Thoracic aorta (tissue), 2 donors: ENCODE results near the gene PDE8A. TPM values are rescaled to one million over a fixed set of nuclear protein-coding genes. Genes with fewer than 3 reads are reported as not detected.

Experiments used
- ATAC-seq: fragments of 150-250 bp; one replicate; pipeline ENCODE4 v1.8.0; 2017; ENCODE audit warnings: low read depth; ENCODE audit not compliant: insufficient number of reproducible peaks, low FRiP score
- DNase-seq: peaks from one replicate; pipeline ENCODE4 v3.0.0-alpha.2; 2020; ENCODE audit warnings: low spot score
- H3K27ac ChIP-seq, 2 donors: fragments of 200-600 bp; sonication (generic); 1 replicate in 1 of 2; 2 replicates in 1 of 2; pipeline ENCODE4 v1.5.1; 2016; ENCODE audit warnings: mild to moderate bottlenecking in 2 of 2, moderate library complexity in 2 of 2
- H3K27me3 ChIP-seq: fragments of 200-600 bp; sonication (generic); replicated peaks from 2 replicates; pipeline ENCODE4 v1.6.0; 2016; ENCODE audit warnings: mild to moderate bottlenecking; ENCODE audit not compliant: insufficient read depth
- H3K36me3 ChIP-seq: fragments of 200-600 bp; sonication (generic); one replicate; pipeline ENCODE4 v1.5.1; 2016
- H3K4me1 ChIP-seq, 2 donors: fragments of 200-600 bp; sonication (generic); 1 replicate in 1 of 2; 2 replicates in 1 of 2; pipeline versions ENCODE4 v1.5.1 to v1.6.0; 2016; ENCODE audit warnings: low read depth in 2 of 2, mild to moderate bottlenecking in 1 of 2; ENCODE audit not compliant: control insufficient read depth in 1 of 2
- H3K4me3 ChIP-seq: fragments of 200-600 bp; sonication (generic); 2 replicates; pipeline ENCODE4 v1.5.1; 2016; ENCODE audit warnings: mild to moderate bottlenecking
- H3K9me3 ChIP-seq: fragments of 200-600 bp; sonication (generic); 2 replicates; pipeline ENCODE4 v1.5.1; 2016
- total RNA-seq, 2 donors: library from RNA; depleted of rRNA; stranded (reverse); fragments of >200 nt; gene quantifications; one replicate each; pipeline versions ENCODE4 v1.1.0 to v1.2.3, GENCODE V29; 2016
- TF ChIP-seq, protein P1 (sequence below): fragments of 200-600 bp; sonication (generic); IDR thresholded peaks from one replicate; pipeline ENCODE4 v1.5.1; 2019; ENCODE audit warnings: antibody characterized with exemption

The PDE8A gene
- total RNA-seq, 2 donors from 2014 or later: 35.1 to 43.7 TPM

DNA sequence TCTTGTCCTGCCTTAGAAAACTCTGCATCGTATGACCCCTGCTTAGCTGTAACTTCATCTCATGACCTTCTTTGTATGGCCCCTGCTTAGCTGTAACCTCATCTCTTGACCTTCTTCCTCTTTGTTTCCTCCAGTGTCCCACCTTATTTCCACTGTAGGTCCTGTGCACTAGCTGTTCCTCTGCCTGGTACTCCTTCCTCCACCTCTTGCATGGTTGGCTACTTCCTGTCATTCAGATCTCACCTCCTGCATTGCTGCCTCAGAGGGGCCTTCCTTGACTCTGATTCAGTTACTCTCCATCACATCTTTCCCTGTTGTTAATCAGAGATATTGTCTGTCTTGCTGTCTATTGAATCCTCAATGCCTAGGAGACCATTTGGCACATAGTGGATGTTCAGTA is 63.2 kb downstream of the PDE8A start:
- no peak overlapping the region for H3K4me3 ChIP-seq
- no peak overlapping the region for H3K27ac ChIP-seq
- no peaks in the 10 kb centered on the region for H3K36me3 ChIP-seq
- TF ChIP-seq, protein P1, sequence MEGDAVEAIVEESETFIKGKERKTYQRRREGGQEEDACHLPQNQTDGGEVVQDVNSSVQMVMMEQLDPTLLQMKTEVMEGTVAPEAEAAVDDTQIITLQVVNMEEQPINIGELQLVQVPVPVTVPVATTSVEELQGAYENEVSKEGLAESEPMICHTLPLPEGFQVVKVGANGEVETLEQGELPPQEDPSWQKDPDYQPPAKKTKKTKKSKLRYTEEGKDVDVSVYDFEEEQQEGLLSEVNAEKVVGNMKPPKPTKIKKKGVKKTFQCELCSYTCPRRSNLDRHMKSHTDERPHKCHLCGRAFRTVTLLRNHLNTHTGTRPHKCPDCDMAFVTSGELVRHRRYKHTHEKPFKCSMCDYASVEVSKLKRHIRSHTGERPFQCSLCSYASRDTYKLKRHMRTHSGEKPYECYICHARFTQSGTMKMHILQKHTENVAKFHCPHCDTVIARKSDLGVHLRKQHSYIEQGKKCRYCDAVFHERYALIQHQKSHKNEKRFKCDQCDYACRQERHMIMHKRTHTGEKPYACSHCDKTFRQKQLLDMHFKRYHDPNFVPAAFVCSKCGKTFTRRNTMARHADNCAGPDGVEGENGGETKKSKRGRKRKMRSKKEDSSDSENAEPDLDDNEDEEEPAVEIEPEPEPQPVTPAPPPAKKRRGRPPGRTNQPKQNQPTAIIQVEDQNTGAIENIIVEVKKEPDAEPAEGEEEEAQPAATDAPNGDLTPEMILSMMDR: no peak
- DNase-seq (no peak), ATAC-seq (no peak)
- H3K9me3 ChIP-seq: no peaks in the 10 kb centered on the region
- H3K4me1 ChIP-seq: peaks cover 0 to 4% of the 10 kb centered on the region in 2 donors
- no peaks in the 10 kb centered on the region for H3K27me3 ChIP-seq

DNA sequence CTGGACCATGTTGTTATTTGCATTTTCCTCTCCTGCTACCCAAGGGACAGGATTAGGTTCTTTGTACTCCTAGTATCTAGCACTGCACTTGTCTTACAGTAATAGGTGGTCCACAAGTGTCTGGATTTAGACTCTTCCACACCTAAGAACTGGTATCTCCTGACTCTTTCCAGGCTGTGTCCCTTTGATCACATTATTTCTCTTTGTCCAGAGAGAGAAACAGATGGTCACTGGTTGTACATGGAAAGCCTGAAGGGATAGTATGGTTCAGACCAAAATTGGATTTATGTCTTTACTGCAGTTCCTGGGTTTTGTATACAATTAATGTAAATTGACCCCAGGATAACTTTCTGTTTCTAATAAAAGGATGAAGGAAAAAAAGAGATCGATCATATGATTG is 64.0 kb downstream of the PDE8A start:
- H3K9me3 ChIP-seq: no peaks in the 10 kb centered on the region
- no peak overlapping the region for H3K4me3 ChIP-seq
- TF ChIP-seq, protein P1: no peak
- no peak overlapping the region for H3K27ac ChIP-seq
- H3K27me3 ChIP-seq: no peaks in the 10 kb centered on the region
- no peaks in the 10 kb centered on the region for H3K36me3 ChIP-seq
- ATAC-seq (no peak), DNase-seq (no peak)
- peaks cover 0 to 4% of the 10 kb centered on the region in 2 donors for H3K4me1 ChIP-seq

DNA sequence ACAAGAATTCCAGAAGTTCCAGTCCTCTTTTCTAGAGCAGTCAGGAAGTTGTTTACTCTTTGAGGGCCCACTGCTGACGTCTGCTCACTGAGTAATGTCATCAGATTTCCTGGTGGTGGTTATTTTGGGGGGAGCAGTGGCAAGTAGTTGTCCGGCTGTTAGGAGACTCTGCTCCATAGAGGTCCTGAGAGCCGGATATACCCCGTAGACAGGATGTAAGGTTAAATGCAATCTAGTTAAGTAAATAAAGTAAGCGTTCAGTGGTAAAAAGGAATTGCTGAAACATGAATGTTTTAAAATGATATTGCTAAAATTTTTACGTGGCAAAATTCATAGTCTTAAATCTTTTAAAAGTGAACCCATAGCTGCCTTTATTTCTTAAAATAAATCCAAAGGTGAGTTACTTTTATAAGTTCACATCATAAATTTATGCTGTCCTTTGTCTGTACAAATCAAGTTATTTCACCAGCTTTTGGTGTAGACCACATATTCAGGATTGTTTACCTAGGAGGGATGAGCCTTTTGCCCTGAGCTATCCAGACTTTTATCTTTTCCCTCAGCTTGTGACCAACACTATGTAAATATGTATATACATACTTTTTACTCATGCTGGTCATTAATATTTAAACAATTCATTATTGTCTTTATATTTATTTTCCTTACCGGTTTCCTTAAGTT is 65.8 kb downstream of the PDE8A start:
- Histone ChIP-seq H3K4me3 (no peak overlapping the region), H3K27ac (no peak overlapping the region), H3K4me1 (peaks cover 0 to 4% of the 10 kb centered on the region in 2 donors), H3K9me3 (no peaks in the 10 kb centered on the region), H3K36me3 (no peaks in the 10 kb centered on the region), H3K27me3 (no peaks in the 10 kb centered on the region)
- TF ChIP-seq, protein P1: no peak
- no peak for DNase-seq
- ATAC-seq: no peak

- DNase-seq (no peak), ATAC-seq (no peak)
- Histone ChIP-seq H3K27me3 (no peaks in the 10 kb centered on the region), H3K9me3 (no peaks in the 10 kb centered on the region), H3K27ac (no peak overlapping the region), H3K4me3 (no peak overlapping the region), H3K36me3 (no peaks in the 10 kb centered on the region), H3K4me1 (peaks cover 0 to 4% of the 10 kb centered on the region in 2 donors)
- TF ChIP-seq, protein P1: no peak
Observed at GRCh38 chr15:85048430-85048829, 66.8 kb downstream of the PDE8A start.

DNA sequence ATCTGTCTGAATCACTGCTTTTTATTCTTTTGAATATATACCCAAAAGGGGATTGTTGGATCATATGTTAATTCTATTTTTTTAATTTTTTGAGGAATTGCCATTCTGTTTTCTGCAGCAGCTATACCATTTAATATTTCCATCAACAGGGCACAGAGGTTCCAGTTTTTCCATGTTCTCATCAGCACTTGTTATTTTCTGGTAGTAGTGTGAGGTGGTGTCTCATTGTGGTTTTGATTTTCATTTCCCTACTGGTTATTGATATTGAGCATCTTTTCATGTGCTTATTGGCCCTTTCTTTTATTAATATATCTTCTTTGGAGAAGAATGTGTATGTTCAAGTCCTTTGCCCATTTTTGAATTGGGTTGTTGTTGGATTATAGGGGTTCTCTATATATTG is 68.1 kb downstream of the PDE8A start:
- Histone ChIP-seq H3K27ac (no peak overlapping the region), H3K36me3 (no peaks in the 10 kb centered on the region), H3K4me1 (peaks cover 0 to 4% of the 10 kb centered on the region in 2 donors), H3K9me3 (no peaks in the 10 kb centered on the region), H3K27me3 (no peaks in the 10 kb centered on the region), H3K4me3 (no peak overlapping the region)
- no peak for ATAC-seq
- DNase-seq: no peak
- TF ChIP-seq, protein P1: no peak
